ENCODE measurements around the gene MATN3.
A peak's percentile ranks its signal among the peaks of the same experiment; 100 is the strongest.
"Not testable (repeated sequence)": the region's sequence is repeated elsewhere in the genome, so short reads cannot be mapped to it uniquely, and the experiment has no call there.

Gene MATN3, protein sequence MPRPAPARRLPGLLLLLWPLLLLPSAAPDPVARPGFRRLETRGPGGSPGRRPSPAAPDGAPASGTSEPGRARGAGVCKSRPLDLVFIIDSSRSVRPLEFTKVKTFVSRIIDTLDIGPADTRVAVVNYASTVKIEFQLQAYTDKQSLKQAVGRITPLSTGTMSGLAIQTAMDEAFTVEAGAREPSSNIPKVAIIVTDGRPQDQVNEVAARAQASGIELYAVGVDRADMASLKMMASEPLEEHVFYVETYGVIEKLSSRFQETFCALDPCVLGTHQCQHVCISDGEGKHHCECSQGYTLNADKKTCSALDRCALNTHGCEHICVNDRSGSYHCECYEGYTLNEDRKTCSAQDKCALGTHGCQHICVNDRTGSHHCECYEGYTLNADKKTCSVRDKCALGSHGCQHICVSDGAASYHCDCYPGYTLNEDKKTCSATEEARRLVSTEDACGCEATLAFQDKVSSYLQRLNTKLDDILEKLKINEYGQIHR

DNA sequence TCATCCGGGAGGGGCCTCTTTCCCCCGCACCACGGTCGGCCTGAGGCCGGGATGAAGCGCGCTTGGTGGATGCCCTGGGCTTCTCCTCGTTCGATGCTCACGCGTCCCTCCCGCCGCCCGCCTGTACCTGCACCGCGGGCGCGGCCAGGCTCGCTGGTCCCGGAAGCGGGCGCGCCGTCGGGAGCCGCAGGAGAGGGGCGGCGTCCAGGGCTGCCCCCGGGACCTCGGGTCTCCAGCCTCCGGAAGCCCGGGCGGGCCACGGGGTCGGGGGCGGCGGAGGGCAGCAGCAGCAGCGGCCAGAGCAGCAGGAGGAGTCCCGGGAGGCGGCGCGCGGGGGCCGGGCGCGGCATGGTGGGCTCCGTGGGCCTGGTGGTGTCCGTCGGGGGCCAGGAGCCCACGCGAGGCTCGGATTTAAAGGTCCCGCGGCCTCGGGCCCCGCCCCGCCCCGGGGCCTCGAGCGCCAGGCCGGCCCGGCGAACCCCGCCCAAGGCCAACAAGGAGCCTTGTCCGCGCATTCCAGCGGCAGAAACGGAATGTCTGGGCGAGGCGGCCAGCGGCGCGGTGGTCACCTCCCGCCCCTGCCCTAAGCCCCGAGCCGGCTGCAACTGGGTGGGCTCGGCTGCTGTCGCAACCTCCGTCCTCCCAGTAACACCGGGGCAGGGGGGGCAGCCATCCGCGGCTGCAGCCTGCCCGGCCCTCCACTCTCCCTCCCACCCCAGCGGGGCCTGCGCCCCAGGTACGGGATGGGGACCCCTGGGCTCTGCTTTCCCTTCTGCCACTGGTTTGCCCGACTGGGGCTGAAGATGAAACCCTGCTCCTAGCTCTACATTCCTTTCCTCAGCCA is at the start of gene MATN3:
MATN3 (minus strand) TSS at position 387 of the 844 bp plus-strand sequence; CDS start at position 350, 37 bp downstream.
- no peak for DNase-seq (ENCODE audit: low spot score)

DNA sequence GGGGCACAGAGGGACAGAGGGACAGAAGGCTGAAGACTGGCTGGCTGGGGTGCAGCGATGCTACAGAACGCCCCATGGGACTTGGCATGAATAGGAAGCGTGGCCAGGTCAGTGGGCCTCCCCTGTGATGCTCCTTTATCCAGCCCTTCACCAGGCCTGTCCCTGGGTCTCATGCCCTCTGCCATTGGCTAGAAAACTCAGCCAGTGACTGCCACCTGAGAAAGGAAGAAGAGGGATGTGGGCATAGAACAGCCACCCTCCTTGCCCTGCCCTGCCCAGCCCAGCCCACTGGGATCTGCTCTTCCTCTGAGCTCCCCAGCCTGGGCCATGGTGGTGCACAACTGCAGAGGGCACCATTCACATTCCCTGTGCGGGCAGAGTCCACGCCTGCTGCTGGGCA is 49.5 kb upstream of the MATN3 start:
- DNase-seq (ENCODE audit: low spot score), result no peak

DNA sequence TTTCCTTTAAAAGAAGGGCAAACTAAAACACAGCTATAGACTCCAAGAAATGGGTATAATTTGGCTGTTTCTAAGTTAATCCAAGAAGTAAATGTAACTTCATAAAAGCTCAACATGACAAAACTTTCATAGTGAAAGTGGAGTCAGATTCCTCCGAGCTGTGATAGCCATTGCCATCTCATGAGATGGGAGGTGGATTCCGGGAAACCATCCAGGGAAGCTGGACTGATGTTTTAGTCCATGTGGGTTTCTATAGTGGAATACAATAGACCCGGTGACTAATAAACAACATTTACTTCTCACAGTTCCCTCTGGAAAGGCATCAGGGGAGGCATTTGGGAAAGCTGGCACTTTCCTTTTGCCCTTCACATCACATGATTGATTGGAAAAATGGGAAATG is 49.0 kb upstream of the MATN3 start:
- no peak for DNase-seq (ENCODE audit: low spot score)

GRCh38 chr2:20060106-20060505 is 47.6 kb upstream of the MATN3 start:
- no peak for DNase-seq (ENCODE audit: low spot score)

- no peak for DNase-seq (ENCODE audit: low spot score)
Observed at GRCh38 chr2:20057268-20057667, 44.8 kb upstream of the MATN3 start.

DNA sequence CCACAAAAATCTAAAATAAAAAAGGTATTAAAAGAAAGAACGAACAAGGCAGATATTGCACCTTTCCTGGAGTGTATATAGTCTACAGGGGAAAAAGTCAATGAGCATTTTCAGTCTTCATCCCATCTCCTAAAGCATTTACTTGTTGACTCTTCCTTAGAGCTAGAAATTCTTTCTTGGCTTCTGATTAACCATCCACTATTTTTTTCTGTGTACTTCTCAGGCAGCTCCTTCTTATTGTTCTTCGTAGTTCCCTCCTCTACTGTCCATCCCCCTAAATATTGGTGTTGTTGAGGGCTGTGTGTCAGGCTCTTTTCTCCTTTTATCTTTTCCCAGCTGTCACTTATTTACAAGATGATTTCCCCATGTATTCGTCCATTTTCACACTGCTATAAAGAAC is 42.5 kb upstream of the MATN3 start:
- no peak for DNase-seq (ENCODE audit: low spot score)

DNA sequence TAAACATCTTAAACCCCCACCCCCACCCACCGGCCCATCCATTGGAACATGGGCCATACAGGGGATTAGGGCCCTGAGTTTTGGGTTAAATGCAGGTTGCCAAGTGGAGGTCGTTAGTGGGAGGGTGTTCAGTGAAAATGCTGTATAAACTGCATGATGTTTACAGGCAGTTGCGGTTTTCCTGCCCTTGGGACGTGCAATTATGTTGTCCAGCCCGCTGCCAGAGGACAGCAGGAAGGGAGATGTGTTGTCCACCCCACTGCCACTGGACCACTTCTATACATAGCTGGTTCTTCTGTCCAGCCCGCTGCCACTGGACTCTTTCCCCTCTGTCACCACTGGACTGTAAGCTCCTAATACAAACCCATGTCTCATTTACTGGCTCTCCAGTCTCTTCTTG is 41.7 kb upstream of the MATN3 start:
- no peak for DNase-seq (ENCODE audit: low spot score)

DNA sequence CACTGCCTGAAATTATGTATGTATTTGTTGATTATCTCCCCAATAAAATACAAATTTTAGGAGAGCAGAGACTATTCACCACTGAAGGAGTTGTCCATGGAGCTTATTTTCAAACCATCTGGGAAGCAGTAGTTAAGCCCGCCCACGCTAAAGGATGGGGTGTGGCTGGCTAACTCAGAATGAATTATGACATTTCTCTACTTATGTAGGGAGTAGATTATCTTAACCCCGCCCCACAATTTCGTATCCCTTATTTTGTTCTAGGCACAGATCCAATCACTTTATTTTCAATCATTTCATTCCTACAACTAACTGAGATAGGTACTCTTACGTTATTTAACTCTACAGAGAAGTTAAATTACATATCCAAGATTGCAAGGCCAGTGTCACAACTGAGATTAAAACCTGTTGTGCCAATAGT is 40.4 kb upstream of the MATN3 start:
- DNase-seq (ENCODE audit: low spot score), result no peak

DNA sequence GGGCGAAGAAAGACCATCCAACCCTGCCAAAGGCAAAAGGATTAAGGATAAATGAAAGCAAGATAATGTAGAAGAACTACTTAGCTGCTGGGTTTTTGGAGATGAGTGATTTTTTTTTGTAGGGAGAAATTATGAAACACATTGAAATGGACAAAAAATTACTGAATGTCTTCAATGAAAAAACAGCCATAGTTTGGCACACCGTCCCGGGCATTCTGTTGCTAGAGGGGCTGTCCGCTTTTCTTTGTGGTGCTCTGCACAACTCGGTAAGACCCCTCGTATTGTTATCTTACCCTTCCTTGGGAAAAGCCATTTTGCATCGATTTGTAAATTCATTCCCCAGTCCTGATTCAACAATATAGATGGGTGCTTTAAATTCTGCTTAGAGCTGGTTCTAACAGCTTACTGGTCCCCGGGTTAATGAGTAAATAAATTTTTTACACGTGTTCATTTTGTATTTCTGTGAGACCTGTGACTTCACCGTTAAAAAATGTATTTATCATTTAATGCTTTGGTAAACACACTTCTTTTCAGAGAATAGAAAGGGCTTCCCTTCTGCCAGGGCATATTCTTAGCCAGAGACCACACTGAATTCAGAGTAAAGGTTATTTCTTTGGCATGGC is 39.9 kb upstream of the MATN3 start:
- DNase-seq (ENCODE audit: low spot score), result no peak

- peak; percentile 100 for DNase-seq (ENCODE audit: low spot score)
Observed at GRCh38 chr2:20051532-20052228, 39.2 kb upstream of the MATN3 start, which contains the start of gene LAPTM4A. TSS of gene LAPTM4A (minus strand) at chr2:20051628. CDS start at chr2:20051520, 108 bp downstream.

DNA sequence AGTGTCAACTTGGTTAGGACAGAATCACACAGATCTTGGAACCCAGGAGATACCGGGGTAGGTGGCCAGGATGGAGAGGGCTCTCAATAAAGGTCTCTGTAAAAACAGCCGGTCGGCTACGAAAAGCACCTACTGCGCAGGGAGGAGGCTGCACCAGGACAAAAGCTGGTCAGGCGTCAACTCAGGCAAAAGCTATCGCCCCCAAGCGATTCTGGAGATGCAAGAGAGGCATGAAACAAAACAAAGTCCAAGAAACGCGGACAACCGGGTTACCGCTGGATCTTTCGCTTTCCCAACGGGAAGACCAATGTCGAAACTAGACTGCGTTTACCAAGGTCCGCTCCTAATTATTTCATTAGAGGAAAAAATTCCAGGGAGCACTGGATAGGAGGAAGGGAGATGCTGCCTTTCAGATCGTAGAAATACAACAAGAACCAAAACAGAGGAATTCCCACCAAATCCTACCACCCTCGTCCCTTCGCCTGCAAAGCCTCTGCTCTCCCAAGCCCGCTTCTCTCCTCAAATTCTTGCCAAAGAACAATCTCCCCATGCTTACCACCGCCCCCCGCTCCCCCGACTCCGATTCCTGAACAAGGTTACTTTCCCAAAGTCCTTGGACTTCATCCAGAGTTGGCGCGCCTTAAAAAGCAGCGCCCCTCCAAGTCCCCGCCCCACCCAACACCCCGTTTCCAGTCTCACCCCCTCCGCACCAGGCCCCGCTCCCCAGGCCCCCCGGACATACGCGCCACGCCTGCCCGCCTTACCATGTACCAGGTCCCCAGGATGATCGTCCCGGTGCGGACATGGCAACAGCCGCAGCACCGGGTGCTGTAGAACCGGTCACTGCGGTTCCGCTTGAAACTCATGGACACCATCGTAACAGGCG is 38.4 kb upstream of the MATN3 start:
- peak; percentile 78 for DNase-seq (ENCODE audit: low spot score)

DNA sequence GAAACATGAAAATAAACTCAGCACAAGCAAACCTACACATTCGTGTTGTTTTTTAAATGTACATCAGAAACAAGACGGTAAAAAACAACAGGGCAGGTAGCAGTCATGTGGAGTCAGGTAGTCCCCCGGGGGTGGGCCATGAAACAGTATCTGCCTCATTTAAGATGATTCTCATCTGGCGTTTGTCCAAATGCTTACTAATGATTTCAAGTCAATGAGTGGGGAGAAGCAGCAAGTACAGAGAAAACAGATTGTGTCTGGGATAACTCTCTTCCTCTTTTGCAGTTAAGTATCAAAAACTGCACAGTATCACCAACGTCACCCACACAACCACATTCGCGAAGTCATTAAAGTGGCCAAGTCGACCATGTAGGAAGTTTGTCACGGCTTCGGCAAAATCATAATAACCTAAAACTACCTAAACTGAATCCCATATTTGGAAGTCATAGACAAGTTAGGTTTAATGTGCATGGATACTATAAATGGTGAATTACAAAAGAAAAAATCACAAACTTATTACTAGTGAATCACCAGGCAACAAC is 37.7 kb upstream of the MATN3 start:
- DNase-seq (ENCODE audit: low spot score), result peak; percentile 77

GRCh38 chr2:20049637-20050036 is 37.2 kb upstream of the MATN3 start:
- DNase-seq (ENCODE audit: low spot score), result peak; percentile 59

DNA sequence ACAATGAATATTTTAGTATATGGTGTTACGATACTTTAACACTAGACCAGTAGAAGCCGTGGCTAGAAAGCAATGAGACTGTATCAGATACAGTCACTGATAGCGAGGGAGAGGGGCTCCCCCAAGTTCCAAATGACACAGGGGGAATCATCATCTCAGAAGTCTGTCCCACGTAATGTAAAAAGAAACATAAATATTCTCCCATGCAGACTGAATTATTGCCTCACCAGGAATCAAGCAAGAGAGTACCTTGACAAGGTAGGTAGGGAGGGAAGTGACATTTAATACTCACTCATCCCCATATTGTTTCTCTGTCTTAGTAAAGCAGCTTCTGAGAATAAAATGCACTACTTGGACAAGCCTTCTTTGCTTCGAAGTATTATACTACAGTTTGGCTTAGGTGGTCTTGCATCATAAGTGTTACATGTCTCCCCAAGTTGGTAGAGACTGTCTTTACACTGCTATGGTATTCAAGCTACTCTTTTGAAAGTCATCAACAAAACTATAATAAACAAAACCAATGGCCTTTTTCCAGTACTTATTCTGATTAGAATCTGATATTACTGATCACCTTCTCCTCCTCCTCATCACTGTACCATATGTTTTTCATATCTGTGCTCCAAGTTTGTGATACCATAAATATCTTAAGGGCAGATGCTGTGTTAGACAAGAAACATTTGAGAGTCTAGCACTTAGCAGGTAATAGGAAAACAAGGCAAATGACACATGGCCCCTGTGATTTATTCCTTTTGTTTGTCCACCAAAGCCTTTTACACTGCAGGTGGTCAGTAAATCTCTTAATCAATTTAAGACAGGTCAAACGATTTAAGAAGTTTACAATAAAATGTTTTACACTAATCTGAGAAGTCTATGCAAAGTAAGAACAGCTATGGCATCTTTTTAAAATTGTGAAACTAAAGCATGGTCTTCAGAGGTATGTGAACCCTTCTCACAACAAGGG is 36.3 kb upstream of the MATN3 start:
- no peak for DNase-seq (ENCODE audit: low spot score)

DNA sequence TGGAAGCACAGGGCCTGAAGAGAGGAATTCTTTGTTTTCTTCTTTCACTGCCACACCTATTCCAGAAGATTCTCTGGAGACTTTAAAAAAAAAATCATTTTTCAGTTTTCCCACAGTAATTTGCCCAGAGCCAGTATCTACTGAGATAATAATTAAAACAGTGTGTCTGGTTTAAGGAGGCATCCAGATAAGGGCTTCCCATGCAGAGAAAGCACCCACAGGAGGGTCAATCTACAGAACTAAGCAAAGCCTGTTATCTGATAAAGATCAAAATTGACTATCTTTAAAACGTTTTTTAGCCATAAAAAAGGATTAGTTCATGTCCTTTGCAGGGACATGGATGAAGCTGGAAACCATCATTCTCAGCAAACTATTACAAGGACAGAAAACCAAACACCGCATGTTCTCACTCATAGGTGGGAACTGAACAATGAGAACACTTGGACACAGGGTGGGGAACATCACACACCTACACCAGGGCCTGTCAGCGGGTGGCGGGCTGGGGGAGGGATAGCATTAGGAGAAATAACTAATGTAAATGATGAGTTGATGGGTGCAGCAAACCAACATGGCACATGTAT is 33.3 kb upstream of the MATN3 start:
- not testable (repeated sequence) for DNase-seq (ENCODE audit: low spot score)

GRCh38 chr2:20044778-20045177 is 32.3 kb upstream of the MATN3 start:
- DNase-seq (ENCODE audit: low spot score), result no peak

DNA sequence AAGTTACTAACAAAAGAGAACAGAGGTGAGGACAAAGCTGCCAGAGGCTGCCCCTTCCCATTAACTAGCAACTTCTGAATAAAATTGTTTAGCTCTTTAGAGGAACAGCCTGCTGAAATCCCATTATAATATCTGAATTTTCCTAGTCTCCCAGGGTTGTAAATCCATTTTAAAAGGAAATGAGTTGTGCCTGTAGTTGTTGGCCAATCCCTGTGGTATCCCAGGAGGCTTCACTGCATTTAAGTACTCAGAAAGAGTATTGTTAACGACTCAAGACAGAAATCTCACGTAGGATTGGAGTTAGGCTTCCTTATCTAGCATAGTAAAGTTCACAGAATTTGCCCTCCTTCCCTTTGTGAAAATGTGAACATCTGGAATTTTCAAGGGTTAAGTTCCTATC is 30.1 kb upstream of the MATN3 start:
- no peak for DNase-seq (ENCODE audit: low spot score)

- no peak for DNase-seq (ENCODE audit: low spot score)
Observed at GRCh38 chr2:20040489-20041172, 28.2 kb upstream of the MATN3 start.

Measured in pons (tissue), 1 donor.